GM10266 (cell line): ENCODE results near the gene CCSER1.

Experiments used
- DNase-seq: peaks from one replicate; pipeline ENCODE4 v3.0.0; 2012; ENCODE audit errors: extremely low spot score
- TF ChIP-seq, protein P1 (sequence below): IDR thresholded peaks from 2 replicates; pipeline ENCODE4 v1.5.1; 2012; ENCODE audit warnings: mild to moderate bottlenecking, low read depth; ENCODE audit not compliant: control insufficient read depth, insufficient read depth; ENCODE audit errors: missing control alignments

CCSER1 gene

DNA sequence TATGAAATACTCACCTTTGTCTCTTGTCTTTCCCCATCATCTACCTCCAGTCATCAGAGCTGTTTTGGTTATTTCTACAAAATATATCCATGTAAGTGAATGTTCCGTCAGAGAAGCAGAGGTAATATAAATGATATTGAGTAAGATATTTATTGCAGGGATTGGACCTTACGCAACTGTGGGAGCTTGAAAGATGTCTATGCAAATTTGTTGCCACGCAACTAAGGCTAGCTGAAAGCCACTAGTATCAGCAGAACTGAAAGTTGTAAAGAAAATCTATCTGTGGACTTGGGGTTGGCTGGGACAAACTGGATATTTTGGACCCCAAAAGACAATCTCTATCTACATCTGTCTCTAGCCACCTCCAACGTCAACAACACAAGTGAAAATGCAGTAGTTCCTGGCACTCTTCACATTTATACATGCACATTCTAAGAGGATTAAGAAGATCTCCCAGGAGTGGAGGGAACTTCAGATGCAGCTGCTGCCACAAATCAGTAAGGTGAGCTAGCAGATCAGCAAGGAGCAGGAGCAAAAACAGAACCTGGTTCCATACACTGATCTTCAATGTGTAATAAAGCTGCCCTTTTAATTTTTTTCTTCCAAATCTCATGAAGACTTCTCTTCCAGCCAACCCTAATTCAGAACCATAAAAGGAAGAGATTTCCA, 8.5 kb upstream of the CCSER1 start:
- no peak for DNase-seq
- TF ChIP-seq, protein P1, sequence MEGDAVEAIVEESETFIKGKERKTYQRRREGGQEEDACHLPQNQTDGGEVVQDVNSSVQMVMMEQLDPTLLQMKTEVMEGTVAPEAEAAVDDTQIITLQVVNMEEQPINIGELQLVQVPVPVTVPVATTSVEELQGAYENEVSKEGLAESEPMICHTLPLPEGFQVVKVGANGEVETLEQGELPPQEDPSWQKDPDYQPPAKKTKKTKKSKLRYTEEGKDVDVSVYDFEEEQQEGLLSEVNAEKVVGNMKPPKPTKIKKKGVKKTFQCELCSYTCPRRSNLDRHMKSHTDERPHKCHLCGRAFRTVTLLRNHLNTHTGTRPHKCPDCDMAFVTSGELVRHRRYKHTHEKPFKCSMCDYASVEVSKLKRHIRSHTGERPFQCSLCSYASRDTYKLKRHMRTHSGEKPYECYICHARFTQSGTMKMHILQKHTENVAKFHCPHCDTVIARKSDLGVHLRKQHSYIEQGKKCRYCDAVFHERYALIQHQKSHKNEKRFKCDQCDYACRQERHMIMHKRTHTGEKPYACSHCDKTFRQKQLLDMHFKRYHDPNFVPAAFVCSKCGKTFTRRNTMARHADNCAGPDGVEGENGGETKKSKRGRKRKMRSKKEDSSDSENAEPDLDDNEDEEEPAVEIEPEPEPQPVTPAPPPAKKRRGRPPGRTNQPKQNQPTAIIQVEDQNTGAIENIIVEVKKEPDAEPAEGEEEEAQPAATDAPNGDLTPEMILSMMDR, result no peak

DNA sequence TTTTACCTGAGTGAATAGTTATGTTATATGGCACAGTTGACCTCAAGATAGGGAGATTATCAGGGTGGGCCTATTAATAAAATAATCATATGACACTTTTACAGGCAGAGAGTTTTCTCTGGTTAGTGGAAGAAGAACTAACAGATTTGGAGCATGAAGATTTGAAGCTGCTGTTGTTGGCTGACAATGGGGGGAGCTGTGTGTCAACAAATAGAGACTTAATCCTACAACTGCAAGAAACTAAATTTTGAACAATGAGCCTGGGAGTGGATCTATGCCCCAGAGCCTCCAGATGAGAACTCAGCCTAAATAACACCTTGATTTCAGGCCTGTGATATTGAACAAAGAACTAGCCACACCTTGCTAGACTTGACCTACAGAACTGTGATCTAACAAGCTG, 7.2 kb upstream of the CCSER1 start:
- no peak for DNase-seq
- TF ChIP-seq, protein P1, result no peak

DNA sequence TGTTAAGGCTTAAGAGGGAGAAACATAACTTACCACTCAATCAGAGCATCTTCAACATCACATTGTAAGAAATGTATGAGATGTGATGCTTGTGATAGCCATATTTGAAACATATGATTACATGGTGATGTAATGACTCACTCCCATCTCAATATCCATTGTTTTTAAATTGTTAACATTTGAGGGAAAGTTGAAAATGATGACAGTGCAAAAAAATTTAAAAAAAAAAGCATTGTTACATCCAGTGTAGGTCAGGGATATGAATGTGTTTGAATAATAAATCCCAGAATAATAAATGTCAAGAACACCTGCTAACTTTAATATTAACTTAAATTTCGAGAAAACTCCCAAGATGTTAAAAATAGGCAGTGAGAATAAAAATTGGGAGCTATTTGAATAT, 6.4 kb upstream of the CCSER1 start:
- TF ChIP-seq, protein P1, result no peak
- DNase-seq, result no peak

DNA sequence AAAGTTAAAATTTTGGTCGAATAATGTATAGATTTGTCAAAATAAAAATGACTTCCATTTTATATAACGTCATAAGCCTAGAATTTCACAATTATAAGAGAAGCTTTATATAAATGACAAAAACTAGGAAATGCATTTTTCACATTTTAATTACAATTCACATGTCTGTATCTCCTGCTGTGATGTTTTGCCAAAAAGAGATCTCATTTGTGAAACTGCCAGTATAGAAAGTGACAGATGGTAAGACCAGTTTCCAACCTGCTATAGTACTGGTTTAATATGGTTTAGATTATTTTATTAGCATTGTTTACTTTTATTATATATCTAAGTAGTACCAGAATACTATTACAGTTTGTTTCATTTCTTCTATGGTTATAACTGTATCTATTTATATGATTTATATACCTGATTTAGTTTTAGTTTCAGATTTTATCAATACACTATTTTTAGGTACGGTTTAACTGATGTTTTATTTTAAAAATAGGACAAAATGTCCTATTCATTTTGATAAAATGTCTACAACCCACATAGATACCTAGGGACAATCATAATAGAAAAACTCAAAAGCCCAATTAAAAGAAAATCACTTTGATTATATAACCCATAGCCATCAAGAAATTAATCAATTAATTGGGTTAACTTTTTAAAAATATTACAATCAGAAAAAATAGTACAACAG, 5.4 kb upstream of the CCSER1 start:
- TF ChIP-seq, protein P1, result no peak
- no peak for DNase-seq

DNA sequence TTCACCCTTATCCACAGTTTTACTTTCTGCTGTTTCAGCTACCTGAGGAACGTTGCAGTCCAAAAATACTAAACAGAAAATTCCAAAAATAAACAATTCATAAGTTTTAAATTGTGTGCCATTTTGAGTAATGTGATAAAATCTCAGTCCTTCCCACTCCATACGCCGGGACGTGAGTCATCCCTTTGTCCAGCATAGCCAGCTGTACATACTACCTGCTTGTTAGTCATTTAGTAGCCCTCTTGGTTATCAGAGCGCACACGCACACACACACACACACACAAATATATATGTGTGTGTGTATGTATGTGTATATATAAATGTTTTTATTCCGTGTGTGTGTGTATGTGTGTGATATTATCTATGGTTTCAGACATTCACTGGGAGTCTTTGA, 4.8 kb upstream of the CCSER1 start:
- TF ChIP-seq, protein P1, result no peak
- no peak for DNase-seq

DNA sequence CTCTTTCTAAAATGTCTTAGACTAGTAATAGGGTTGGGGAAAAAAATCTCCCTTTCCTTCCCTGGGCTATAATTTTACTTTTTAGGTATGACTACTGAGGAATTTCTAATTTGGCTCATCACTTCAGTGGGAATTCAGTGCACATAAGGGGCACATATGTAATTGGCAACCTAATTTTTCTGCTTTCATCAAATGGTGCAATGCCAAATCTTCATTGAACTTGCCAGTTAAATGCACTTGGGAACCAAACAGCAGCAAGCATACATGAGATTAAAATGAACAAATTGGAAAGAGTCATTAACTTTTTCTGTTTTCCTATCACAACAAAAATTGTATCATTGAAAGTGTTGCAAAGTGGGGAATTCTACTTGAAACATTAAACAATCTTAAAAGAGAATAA, 2.9 kb upstream of the CCSER1 start:
- no peak for DNase-seq
- TF ChIP-seq, protein P1, result no peak

DNA sequence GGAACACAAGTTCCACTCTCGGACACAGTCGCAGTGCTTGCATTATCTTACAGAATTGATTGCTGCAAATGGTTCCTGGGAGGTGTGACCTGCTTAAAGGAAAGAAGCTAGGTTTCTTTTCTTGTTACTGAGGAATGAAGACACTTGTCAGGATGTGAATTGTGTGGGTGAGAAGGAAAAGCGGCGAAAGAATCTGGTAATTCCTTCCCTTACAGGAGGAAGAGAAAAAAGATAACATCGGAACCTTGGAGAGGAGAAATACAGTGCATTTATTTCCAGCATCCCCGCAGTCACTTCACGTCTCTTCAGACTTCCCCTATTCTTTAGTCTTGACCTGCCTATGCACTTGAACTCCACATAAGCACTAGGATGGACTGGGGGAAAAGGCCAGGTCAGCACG, 389 bp upstream of the CCSER1 start:
- DNase-seq, result no peak

More for the DNA sequence above, 389 bp upstream of the CCSER1 start:
- TF ChIP-seq, protein P1, result no peak
